Measurements from ENCODE around the gene SLC12A3. TPM values are rescaled to one million over a fixed set of nuclear protein-coding genes. Genes with fewer than 3 reads are reported as not detected.

Gene SLC12A3
- total RNA-seq, 2 donors from 2014 or later: not detected

GRCh38 chr16:56894331-56894917 lies 29.4 kb downstream of the SLC12A3 start:
- DNase-seq: no peak
- Mint-ChIP-seq H3K4me1 (ENCODE audit: low read depth) (peaks cover 17% of the 10 kb centered on the region), H3K36me3 (ENCODE audit: insufficient read depth in 2 of 2) (no peaks in the 10 kb centered on the region), H3K4me3 (no peak overlapping the region), H3K27me3 (ENCODE audit: low read depth) (no peaks in the 10 kb centered on the region), H3K27ac (no peak overlapping the region), H3K9me3 (no peaks in the 10 kb centered on the region)
- no peak for ATAC-seq (replicated peaks in 1 of 2)

GRCh38 chr16:56895813-56896212 lies 30.8 kb downstream of the SLC12A3 start:
- Mint-ChIP-seq H3K4me1 (ENCODE audit: low read depth) (peaks cover 27% of the 10 kb centered on the region), H3K4me3 (no peak overlapping the region), H3K36me3 (ENCODE audit: insufficient read depth in 2 of 2) (no peaks in the 10 kb centered on the region), H3K27me3 (ENCODE audit: low read depth) (peaks cover 12% of the 10 kb centered on the region), H3K27ac (no peak overlapping the region), H3K9me3 (no peaks in the 10 kb centered on the region)
- ATAC-seq (replicated peaks in 1 of 2): no peak
- no peak for DNase-seq

- Mint-ChIP-seq H3K27ac (no peak overlapping the region), H3K4me1 (ENCODE audit: low read depth) (peaks cover 27% of the 10 kb centered on the region), H3K9me3 (no peaks in the 10 kb centered on the region), H3K4me3 (no peak overlapping the region), H3K36me3 (ENCODE audit: insufficient read depth in 2 of 2) (no peaks in the 10 kb centered on the region), H3K27me3 (ENCODE audit: low read depth) (peaks cover 16% of the 10 kb centered on the region)
- DNase-seq (no peak), ATAC-seq (replicated peaks in 1 of 2) (no peak)
Observed at GRCh38 chr16:56896244-56896643, 31.2 kb downstream of the SLC12A3 start.

GRCh38 chr16:56897026-56897799 lies 32.2 kb downstream of the SLC12A3 start:
- Mint-ChIP-seq H3K4me1 (ENCODE audit: low read depth) (peaks cover 27% of the 10 kb centered on the region), H3K4me3 (no peak overlapping the region), H3K9me3 (no peaks in the 10 kb centered on the region), H3K27me3 (ENCODE audit: low read depth) (peaks cover 18% of the 10 kb centered on the region), H3K36me3 (ENCODE audit: insufficient read depth in 2 of 2) (no peaks in the 10 kb centered on the region), H3K27ac (no peak overlapping the region)
- ATAC-seq (replicated peaks in 1 of 2) (no peak), DNase-seq (no peak)

- peaks cover 27% of the 10 kb centered on the region for H3K4me1 Mint-ChIP-seq (ENCODE audit: low read depth)
- peaks cover 18% of the 10 kb centered on the region for H3K27me3 Mint-ChIP-seq (ENCODE audit: low read depth)
- H3K36me3 Mint-ChIP-seq (ENCODE audit: insufficient read depth in 2 of 2): no peaks in the 10 kb centered on the region
- H3K27ac Mint-ChIP-seq: no peak overlapping the region
- ATAC-seq (replicated peaks in 1 of 2): peak; percentile 61 to 83
- DNase-seq: peak in 1 of 2 donors; percentile 21
- no peaks in the 10 kb centered on the region for H3K9me3 Mint-ChIP-seq
- peak overlapping the region in 1 of 2 donors; percentile 43 for H3K4me3 Mint-ChIP-seq
Observed at GRCh38 chr16:56898847-56899246, 33.8 kb downstream of the SLC12A3 start.

- DNase-seq (no peak), ATAC-seq (replicated peaks in 1 of 2) (no peak)
- H3K36me3 Mint-ChIP-seq (ENCODE audit: insufficient read depth in 2 of 2): no peaks in the 10 kb centered on the region
- H3K9me3 Mint-ChIP-seq: peaks cover 0 to 1% of the 10 kb centered on the region in 2 donors
- H3K4me1 Mint-ChIP-seq (ENCODE audit: low read depth): peaks cover 15% of the 10 kb centered on the region
- H3K27ac Mint-ChIP-seq: no peak overlapping the region
- H3K4me3 Mint-ChIP-seq: no peak overlapping the region
- peaks cover 18% of the 10 kb centered on the region for H3K27me3 Mint-ChIP-seq (ENCODE audit: low read depth)
Observed at GRCh38 chr16:56903866-56904265, 38.9 kb downstream of the SLC12A3 start.

GRCh38 chr16:56907401-56907800 lies 42.4 kb downstream of the SLC12A3 start:
- Mint-ChIP-seq H3K36me3 (ENCODE audit: insufficient read depth in 2 of 2) (no peaks in the 10 kb centered on the region), H3K27me3 (ENCODE audit: low read depth) (no peaks in the 10 kb centered on the region), H3K4me1 (ENCODE audit: low read depth) (peaks cover 30% of the 10 kb centered on the region), H3K9me3 (peaks cover 0 to 1% of the 10 kb centered on the region in 2 donors), H3K27ac (no peak overlapping the region), H3K4me3 (no peak overlapping the region)
- ATAC-seq (replicated peaks in 1 of 2) (no peak), DNase-seq (no peak)

- no peaks in the 10 kb centered on the region for H3K36me3 Mint-ChIP-seq (ENCODE audit: insufficient read depth in 2 of 2)
- no peak for ATAC-seq (replicated peaks in 1 of 2)
- peaks cover 0 to 1% of the 10 kb centered on the region in 2 donors for H3K9me3 Mint-ChIP-seq
- peaks cover 5% of the 10 kb centered on the region for H3K27me3 Mint-ChIP-seq (ENCODE audit: low read depth)
- H3K4me1 Mint-ChIP-seq (ENCODE audit: low read depth): peaks cover 37% of the 10 kb centered on the region
- no peak for DNase-seq
- H3K27ac Mint-ChIP-seq: no peak overlapping the region
- no peak overlapping the region for H3K4me3 Mint-ChIP-seq
Observed at GRCh38 chr16:56909527-56909979, 44.5 kb downstream of the SLC12A3 start.

- no peak overlapping the region for H3K4me3 Mint-ChIP-seq
- peaks cover 0 to 1% of the 10 kb centered on the region in 2 donors for H3K9me3 Mint-ChIP-seq
- H3K27ac Mint-ChIP-seq: no peak overlapping the region
- ATAC-seq (replicated peaks in 1 of 2) (no peak), DNase-seq (no peak)
- H3K36me3 Mint-ChIP-seq (ENCODE audit: insufficient read depth in 2 of 2): no peaks in the 10 kb centered on the region
- peaks cover 37% of the 10 kb centered on the region for H3K4me1 Mint-ChIP-seq (ENCODE audit: low read depth)
- H3K27me3 Mint-ChIP-seq (ENCODE audit: low read depth): peaks cover 7% of the 10 kb centered on the region
Observed at GRCh38 chr16:56910112-56910511, 45.1 kb downstream of the SLC12A3 start.

GRCh38 chr16:56910654-56911539 lies 45.9 kb downstream of the SLC12A3 start:
- ATAC-seq (replicated peaks in 1 of 2) (peak; percentile 37 to 71), DNase-seq (no peak)
- H3K4me3 Mint-ChIP-seq: peak overlapping the region; percentile 22 to 59
- no peaks in the 10 kb centered on the region for H3K36me3 Mint-ChIP-seq (ENCODE audit: insufficient read depth in 2 of 2)
- peaks cover 7% of the 10 kb centered on the region for H3K27me3 Mint-ChIP-seq (ENCODE audit: low read depth)
- H3K9me3 Mint-ChIP-seq: peaks cover 0 to 1% of the 10 kb centered on the region in 2 donors
- peak overlapping the region; percentile 64 for H3K27ac Mint-ChIP-seq
- H3K4me1 Mint-ChIP-seq (ENCODE audit: low read depth): peaks cover 38% of the 10 kb centered on the region

GRCh38 chr16:56911771-56912571 lies 47.0 kb downstream of the SLC12A3 start:
- ATAC-seq (replicated peaks in 1 of 2) (no peak), DNase-seq (no peak)
- Mint-ChIP-seq H3K4me3 (peak overlapping the region in 1 of 2 donors; percentile 59), H3K9me3 (peaks cover 0 to 1% of the 10 kb centered on the region in 2 donors), H3K27me3 (ENCODE audit: low read depth) (peaks cover 7% of the 10 kb centered on the region), H3K4me1 (ENCODE audit: low read depth) (peaks cover 49% of the 10 kb centered on the region), H3K27ac (no peak overlapping the region), H3K36me3 (ENCODE audit: insufficient read depth in 2 of 2) (no peaks in the 10 kb centered on the region)
